NB4 (cell line): ENCODE results near the gene CXorf38.

Source experiments
- DNase-seq: peaks from one replicate; pipeline ENCODE4 v3.0.0; 2010; ENCODE audit warnings: low read depth
- H3K4me3 ChIP-seq: one replicate; pipeline ENCODE4 v1.5.1; 2011; ENCODE audit warnings: mild to moderate bottlenecking, low read depth, low read length, moderate library complexity
- CTCF ChIP-seq: IDR thresholded peaks from one replicate; pipeline ENCODE4 v1.5.1; 2012; ENCODE audit warnings: low read depth, low read length
- MAX ChIP-seq: IDR thresholded peaks from 2 replicates; pipeline ENCODE4 v1.6.1; 2011; ENCODE audit warnings: low read depth, low read length
- MYC ChIP-seq: IDR thresholded peaks from 2 replicates; pipeline ENCODE4 v1.6.1; 2011; ENCODE audit warnings: low read depth, low read length
- POLR2A ChIP-seq: IDR thresholded peaks from 2 replicates; pipeline ENCODE4 v1.6.1; 2011; ENCODE audit warnings: mild to moderate bottlenecking; ENCODE audit not compliant: insufficient read length; ENCODE audit errors: extremely low read depth

Gene CXorf38

GRCh38 chrX:40623665-40624064, 23.7 kb downstream of the CXorf38 start:
- no peak overlapping the region for H3K4me3 ChIP-seq
- TF ChIP-seq MAX (no peak), CTCF (no peak), POLR2A (no peak), MYC (no peak)

GRCh38 chrX:40623139-40623536, 24.2 kb downstream of the CXorf38 start, which contains the start of gene MPC1L:
MPC1L (plus strand) TSS chrX:40623428; CDS start chrX:40623566, 138 bp downstream.
- no peak within 1 kb of the TSS for H3K4me3 ChIP-seq
- no peak for DNase-seq
- TF ChIP-seq CTCF (no peak), MYC (no peak), POLR2A (no peak), MAX (no peak)

More at GRCh38 chrX:40623665-40624064, 23.7 kb downstream of the CXorf38 start:
- DNase-seq, result no peak

GRCh38 chrX:40622479-40623138, 24.8 kb downstream of the CXorf38 start:
- no peak overlapping the region for H3K4me3 ChIP-seq
- no peak for TF ChIP-seq MYC
- DNase-seq, result no peak

- TF ChIP-seq CTCF (no peak), POLR2A (no peak), MYC (no peak), MAX (no peak)
- DNase-seq, result no peak
- no peak overlapping the region for H3K4me3 ChIP-seq
Measured at GRCh38 chrX:40617566-40617965, 29.8 kb downstream of the CXorf38 start.

- no peak for DNase-seq
- TF ChIP-seq POLR2A, result no peak
Measured at GRCh38 chrX:40615976-40616375, 31.4 kb downstream of the CXorf38 start.

GRCh38 chrX:40612511-40612910, 34.9 kb downstream of the CXorf38 start:
- no peak overlapping the region for H3K4me3 ChIP-seq
- no peak for DNase-seq
- TF ChIP-seq MAX (no peak), CTCF (no peak), POLR2A (no peak), MYC (no peak)

More at GRCh38 chrX:40615976-40616375, 31.4 kb downstream of the CXorf38 start:
- H3K4me3 ChIP-seq, result no peak overlapping the region

- TF ChIP-seq MAX (no peak), CTCF (no peak), POLR2A (no peak), MYC (no peak)
- DNase-seq, result no peak
- no peak overlapping the region for H3K4me3 ChIP-seq
Measured at GRCh38 chrX:40607381-40607780, 40.0 kb downstream of the CXorf38 start.
